ENCODE measurements around the gene LAMA5. TPM values are rescaled to one million over a fixed set of nuclear protein-coding genes. Genes with fewer than 3 reads are reported as not detected.

LAMA5 gene
- total RNA-seq, 1 donor from 2014 or later, result 240 TPM

DNA sequence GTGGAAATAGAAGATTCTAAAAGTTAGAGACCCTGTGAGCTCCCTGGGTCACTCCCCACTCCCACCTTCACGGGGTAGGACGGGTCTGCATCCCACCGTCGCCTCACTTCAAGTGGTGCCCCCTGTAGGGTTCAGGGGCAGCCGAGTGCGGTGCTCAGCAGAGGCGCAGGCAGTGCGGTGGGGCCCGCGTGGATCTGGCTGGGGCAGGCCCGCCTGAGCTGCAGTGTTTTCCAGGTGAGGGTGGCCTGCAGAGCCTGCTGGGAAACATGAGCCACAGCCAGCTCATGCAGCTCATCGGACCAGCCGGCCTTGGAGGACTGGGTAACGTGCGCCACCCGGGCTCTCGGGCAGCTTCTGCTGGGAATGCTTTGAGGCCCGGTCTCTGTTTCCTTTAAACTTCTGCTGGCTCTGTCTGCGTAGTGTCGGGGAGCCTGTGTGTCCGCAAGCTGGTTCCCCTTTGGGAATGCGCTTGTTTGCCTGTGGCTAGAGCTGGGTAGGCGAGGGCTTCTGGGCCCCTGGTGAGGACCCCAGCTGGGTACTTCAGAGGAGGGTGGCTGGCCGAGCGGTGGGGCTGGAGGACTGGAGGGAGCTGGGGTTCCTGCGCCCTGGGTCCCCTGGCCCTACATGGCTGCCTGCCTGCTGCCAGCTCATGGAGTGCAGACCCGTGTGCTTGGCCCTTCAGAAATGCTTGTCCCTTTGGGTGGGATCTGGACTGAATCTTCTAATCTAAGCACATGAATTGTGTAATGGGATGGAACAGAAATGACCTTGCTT, 60.5 kb downstream of the LAMA5 start:
- TF ChIP-seq, protein P1, sequence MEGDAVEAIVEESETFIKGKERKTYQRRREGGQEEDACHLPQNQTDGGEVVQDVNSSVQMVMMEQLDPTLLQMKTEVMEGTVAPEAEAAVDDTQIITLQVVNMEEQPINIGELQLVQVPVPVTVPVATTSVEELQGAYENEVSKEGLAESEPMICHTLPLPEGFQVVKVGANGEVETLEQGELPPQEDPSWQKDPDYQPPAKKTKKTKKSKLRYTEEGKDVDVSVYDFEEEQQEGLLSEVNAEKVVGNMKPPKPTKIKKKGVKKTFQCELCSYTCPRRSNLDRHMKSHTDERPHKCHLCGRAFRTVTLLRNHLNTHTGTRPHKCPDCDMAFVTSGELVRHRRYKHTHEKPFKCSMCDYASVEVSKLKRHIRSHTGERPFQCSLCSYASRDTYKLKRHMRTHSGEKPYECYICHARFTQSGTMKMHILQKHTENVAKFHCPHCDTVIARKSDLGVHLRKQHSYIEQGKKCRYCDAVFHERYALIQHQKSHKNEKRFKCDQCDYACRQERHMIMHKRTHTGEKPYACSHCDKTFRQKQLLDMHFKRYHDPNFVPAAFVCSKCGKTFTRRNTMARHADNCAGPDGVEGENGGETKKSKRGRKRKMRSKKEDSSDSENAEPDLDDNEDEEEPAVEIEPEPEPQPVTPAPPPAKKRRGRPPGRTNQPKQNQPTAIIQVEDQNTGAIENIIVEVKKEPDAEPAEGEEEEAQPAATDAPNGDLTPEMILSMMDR (conservative IDR thresholded peaks at IDR 0.05; ENCODE audit: low read depth, low read length), result no peak
- DNase-seq (ENCODE audit: low read depth), result no peak
- no peak overlapping the region for H3K4me3 ChIP-seq (ENCODE audit: low read depth, low read length)

DNA sequence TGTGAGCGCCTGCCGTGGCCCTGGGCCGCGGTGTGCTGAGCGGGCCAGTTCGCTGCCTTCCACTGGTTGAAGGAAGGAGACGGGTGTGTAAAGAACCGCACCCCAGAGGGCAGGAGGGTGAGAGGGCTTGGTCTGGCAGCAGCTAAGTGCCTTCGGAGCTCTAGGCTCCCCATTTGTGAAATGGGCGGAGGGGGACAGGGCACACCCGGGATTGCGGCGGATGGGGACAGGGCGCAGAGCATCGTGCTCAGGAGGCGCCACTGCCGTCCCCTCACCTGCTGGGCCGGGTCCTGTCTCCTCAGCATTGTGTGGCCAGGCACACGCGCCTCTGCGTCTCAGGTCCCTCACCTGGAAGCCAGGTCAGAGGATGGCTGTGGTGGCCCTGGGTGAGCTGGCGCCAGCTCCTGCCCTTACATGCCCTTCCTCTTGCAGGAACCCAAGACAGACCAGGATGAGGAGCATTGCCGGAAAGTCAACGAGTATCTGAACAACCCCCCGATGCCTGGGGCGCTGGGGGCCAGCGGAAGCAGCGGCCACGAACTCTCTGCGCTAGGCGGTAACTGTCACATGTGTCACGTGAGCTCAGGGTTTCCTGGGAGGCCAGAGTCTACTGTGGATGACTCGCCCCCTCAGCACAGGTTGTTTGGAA, 61.2 kb downstream of the LAMA5 start:
- no peak overlapping the region for H3K4me3 ChIP-seq (ENCODE audit: low read depth, low read length)
- TF ChIP-seq, protein P1 (conservative IDR thresholded peaks at IDR 0.05; ENCODE audit: low read depth, low read length), result no peak
- DNase-seq (ENCODE audit: low read depth), result no peak

DNA sequence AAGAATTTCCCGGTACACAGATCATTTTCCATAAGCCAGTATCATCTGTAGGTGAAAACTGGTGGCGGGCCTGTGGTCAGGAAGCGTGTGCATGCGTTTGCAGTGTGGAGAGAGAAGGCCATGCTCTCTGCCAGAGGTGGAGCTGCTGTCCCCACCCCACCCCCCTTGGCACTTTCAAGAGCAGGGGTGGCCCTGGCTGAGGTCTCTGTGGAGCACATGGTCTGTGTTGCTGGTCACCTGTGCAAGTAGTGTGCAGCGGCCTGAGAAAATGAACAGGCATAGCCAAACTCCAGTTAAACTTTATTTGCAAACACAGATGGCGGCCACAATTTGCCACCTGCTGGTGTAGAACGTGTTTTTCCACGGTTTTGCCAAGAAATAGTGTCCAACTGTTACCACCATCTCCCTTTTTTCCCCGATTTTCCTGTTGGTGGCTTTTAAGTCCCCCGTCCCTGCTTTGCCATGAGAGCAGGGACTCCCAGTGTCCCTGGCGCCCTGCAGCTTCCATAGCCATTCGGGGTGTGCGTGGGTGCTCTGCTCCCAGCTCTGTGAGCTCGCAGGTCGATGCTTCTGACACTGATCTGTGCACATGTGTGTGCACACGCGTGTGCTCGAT, 61.9 kb downstream of the LAMA5 start:
- TF ChIP-seq, protein P1 (conservative IDR thresholded peaks at IDR 0.05; ENCODE audit: low read depth, low read length), result no peak
- DNase-seq (ENCODE audit: low read depth), result no peak
- H3K4me3 ChIP-seq (ENCODE audit: low read depth, low read length), result peak overlapping the region; percentile 90

DNA sequence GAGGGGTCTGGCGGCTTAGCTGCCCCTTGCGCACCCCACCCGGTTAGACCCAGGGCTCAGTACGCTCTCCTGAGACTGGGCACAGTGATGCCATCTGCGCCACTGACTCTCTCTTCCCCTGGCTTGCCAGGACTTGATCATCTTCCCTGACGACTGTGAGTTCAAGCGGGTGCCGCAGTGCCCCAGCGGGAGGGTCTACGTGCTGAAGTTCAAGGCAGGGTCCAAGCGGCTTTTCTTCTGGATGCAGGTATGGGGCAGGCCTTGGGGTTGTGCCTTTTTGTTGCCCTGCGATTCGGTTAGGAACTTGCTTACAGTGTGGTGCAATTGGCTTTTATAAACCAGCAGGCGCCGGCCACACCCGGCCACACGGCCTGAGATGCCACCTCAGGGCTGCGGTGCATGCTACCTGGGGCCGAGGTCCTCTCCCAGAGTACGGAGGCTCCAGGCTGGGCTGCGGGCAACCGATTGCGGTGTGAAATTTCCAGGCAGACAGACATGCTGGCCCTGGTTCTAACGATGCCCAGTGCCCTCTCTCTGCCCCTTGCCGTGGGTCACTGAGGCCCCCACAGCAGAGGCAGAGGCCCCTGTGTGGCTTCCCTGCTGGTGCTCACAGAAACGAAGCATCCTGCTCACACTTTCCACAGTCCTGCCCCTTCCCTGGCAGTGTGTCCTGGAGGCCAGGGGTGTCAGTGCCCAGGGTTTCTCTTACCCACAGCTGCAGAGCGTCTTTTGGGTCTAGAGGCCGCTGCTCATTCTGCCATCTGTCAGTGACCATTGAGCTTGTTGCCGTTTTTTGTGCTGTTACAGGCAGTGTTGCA, 62.6 kb downstream of the LAMA5 start:
- TF ChIP-seq, protein P1 (conservative IDR thresholded peaks at IDR 0.05; ENCODE audit: low read depth, low read length), result no peak
- H3K4me3 ChIP-seq (ENCODE audit: low read depth, low read length), result peak overlapping the region; percentile 90
- DNase-seq (ENCODE audit: low read depth), result no peak

DNA sequence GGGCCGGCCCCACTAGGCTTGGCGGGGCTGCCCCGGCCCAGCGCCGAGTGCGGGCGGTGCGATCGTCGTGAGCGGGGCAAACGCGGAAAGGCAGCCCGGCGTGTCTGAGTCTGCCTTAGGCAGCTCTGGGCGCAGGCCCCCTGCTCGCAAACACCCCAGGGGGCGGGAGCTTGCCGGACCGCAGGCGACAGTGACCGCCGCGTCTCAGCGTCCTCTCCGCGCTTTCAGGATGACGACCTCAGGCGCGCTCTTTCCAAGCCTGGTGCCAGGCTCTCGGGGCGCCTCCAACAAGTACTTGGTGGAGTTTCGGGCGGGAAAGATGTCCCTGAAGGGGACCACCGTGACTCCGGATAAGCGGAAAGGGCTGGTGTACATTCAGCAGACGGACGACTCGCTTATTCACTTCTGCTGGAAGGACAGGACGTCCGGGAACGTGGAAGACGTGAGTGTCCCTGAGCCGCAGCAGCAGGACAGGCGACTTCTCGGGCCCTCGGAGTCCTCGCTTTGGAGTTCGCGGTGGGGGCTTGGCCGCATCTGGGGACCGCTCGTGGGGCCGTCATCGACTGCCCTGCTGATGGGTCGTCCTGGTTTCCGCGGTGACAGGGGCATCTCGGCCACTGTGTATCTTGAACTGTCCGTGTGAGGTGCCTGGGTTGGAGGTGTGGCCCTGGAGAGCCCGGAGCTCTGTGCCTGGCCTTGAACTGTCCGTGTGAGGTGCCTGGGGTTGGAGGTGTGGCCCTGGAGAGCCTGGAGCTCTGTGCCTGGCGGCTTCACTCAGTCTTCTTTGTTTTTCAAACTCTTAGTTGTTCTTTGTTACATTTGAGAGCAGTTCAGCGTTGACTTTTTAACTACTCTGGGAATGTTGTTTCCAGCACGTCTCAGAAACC, 63.5 kb downstream of the LAMA5 start:
- TF ChIP-seq, protein P1 (conservative IDR thresholded peaks at IDR 0.05; ENCODE audit: low read depth, low read length), result no peak
- no peak for DNase-seq (ENCODE audit: low read depth)
- peak overlapping the region; percentile 90 for H3K4me3 ChIP-seq (ENCODE audit: low read depth, low read length)

DNA sequence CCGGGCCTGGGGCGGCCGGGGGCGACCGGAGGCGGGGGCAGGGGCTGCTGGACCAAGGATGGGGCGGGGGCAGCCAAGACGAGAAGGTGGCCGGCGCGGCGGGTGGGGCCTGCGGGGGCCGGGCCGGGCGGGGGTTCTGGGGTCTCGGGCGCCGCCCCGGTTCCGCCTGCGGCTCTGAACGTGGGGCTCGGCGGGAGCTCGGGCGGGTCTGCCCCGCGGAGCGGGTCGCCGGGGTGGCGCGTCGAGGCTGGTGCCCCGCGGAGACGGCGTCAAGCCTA, 64.1 kb downstream of the LAMA5 start:
- TF ChIP-seq, protein P1 (conservative IDR thresholded peaks at IDR 0.05; ENCODE audit: low read depth, low read length), result no peak
- DNase-seq (ENCODE audit: low read depth), result no peak
- peak overlapping the region; percentile 90 for H3K4me3 ChIP-seq (ENCODE audit: low read depth, low read length)

Measured in epithelial cell of proximal tubule (primary cell).